ENCODE results near the gene TMEM171. TPM values are rescaled to one million over a fixed set of nuclear protein-coding genes. Genes with fewer than 3 reads are reported as not detected.

TMEM171 gene
- total RNA-seq, result 0.41 TPM

- DNase-seq, result peak; percentile 56
Observed at GRCh38 chr5:73120222-73121118, at the start of gene TMEM171. Gene TMEM171 (plus strand): TSS chr5:73120575. CDS start chr5:73123374, 2,799 bp downstream.

- no peak for DNase-seq
Observed at GRCh38 chr5:73081093-73081492, 39.3 kb upstream of the TMEM171 start.

- no peak for DNase-seq
Observed at GRCh38 chr5:73088026-73088425, 32.3 kb upstream of the TMEM171 start.

- no peak for DNase-seq
Observed at GRCh38 chr5:73093943-73094342, 26.4 kb upstream of the TMEM171 start.

- no peak for DNase-seq
Observed at GRCh38 chr5:73094415-73094814, 26.0 kb upstream of the TMEM171 start.

- no peak for DNase-seq
Observed at GRCh38 chr5:73095564-73096238, 24.7 kb upstream of the TMEM171 start.

GRCh38 chr5:73096239-73096575, 24.2 kb upstream of the TMEM171 start:
- DNase-seq, result no peak

GRCh38 chr5:73097740-73098139, 22.6 kb upstream of the TMEM171 start:
- DNase-seq, result no peak

- no peak for DNase-seq
Observed at GRCh38 chr5:73100109-73100508, 20.3 kb upstream of the TMEM171 start.

GRCh38 chr5:73103870-73104299, 16.5 kb upstream of the TMEM171 start:
- no peak for DNase-seq

- DNase-seq, result no peak
Observed at GRCh38 chr5:73104326-73104725, 16.0 kb upstream of the TMEM171 start.

GRCh38 chr5:73106335-73106734, 14.0 kb upstream of the TMEM171 start:
- no peak for DNase-seq

GRCh38 chr5:73110190-73110589, 10.2 kb upstream of the TMEM171 start:
- no peak for DNase-seq

- DNase-seq, result no peak
Observed at GRCh38 chr5:73111536-73111935, 8.8 kb upstream of the TMEM171 start.

- no peak for DNase-seq
Observed at GRCh38 chr5:73112359-73112758, 8.0 kb upstream of the TMEM171 start.

- DNase-seq, result no peak
Observed at GRCh38 chr5:73114044-73114688, 6.2 kb upstream of the TMEM171 start.

GRCh38 chr5:73115399-73116051, 4.8 kb upstream of the TMEM171 start:
- DNase-seq, result peak; percentile 17

GRCh38 chr5:73116506-73116905, 3.9 kb upstream of the TMEM171 start:
- DNase-seq, result no peak

- no peak for DNase-seq
Observed at GRCh38 chr5:73117088-73117740, 3.2 kb upstream of the TMEM171 start.

GRCh38 chr5:73118391-73118973, 1.9 kb upstream of the TMEM171 start:
- peak; percentile 47 for DNase-seq

GRCh38 chr5:73119451-73120157, 771 bp upstream of the TMEM171 start:
- no peak for DNase-seq

Data from tongue (tissue), 2 donors.